Measurements from ENCODE around the gene ATXN1.

DNA sequence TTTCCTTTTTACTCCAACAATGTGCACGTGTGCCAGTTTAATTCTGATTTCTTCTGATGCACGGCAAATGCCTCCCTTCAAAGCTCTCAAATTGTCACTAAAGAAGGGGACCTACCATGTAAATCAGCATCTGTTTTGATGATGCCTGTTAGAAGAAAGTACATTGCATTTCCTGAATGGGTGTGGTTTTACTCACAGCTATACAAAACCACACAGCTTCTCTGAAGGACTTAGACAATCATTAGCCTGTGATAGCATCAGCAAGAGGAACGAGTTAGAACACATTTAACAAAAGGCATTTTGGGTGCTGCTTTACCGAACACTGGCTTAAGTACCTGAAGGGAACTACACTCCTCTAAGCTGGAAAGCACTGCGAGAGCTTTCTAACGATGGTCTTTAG, 109.4 kb downstream of the ATXN1 start:
- TF ChIP-seq, protein P1, sequence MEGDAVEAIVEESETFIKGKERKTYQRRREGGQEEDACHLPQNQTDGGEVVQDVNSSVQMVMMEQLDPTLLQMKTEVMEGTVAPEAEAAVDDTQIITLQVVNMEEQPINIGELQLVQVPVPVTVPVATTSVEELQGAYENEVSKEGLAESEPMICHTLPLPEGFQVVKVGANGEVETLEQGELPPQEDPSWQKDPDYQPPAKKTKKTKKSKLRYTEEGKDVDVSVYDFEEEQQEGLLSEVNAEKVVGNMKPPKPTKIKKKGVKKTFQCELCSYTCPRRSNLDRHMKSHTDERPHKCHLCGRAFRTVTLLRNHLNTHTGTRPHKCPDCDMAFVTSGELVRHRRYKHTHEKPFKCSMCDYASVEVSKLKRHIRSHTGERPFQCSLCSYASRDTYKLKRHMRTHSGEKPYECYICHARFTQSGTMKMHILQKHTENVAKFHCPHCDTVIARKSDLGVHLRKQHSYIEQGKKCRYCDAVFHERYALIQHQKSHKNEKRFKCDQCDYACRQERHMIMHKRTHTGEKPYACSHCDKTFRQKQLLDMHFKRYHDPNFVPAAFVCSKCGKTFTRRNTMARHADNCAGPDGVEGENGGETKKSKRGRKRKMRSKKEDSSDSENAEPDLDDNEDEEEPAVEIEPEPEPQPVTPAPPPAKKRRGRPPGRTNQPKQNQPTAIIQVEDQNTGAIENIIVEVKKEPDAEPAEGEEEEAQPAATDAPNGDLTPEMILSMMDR (IDR thresholded peaks at IDR 0.05) = no peak
- TF ChIP-seq EP300 (IDR thresholded peaks at IDR 0.05) (no peak), POLR2A (IDR thresholded peaks at IDR 0.05) (no peak)
